GM12872 (cell line): ENCODE results near the gene METAP2.

Experiments
- CTCF ChIP-seq: IDR thresholded peaks from 3 replicates; pipeline ENCODE4 v1.5.1; 2011; ENCODE audit warnings: low read depth, mild to moderate bottlenecking, low read length, moderate library complexity; ENCODE audit not compliant: insufficient read depth

Gene METAP2

GRCh38 chr12:95509300-95509699, 35.3 kb downstream of the METAP2 start:
- TF ChIP-seq CTCF, result no peak

- TF ChIP-seq CTCF, result no peak
These were observed 38.0 kb downstream of the METAP2 start for GRCh38 chr12:95511977-95512376.

GRCh38 chr12:95513599-95513998, 39.6 kb downstream of the METAP2 start:
- TF ChIP-seq CTCF, result no peak

GRCh38 chr12:95515197-95515596, 41.2 kb downstream of the METAP2 start:
- no peak for TF ChIP-seq CTCF

GRCh38 chr12:95516757-95517156, 42.8 kb downstream of the METAP2 start:
- TF ChIP-seq CTCF, result no peak

GRCh38 chr12:95517246-95517645, 43.3 kb downstream of the METAP2 start:
- TF ChIP-seq CTCF, result no peak

- TF ChIP-seq CTCF, result no peak
These were observed 45.0 kb downstream of the METAP2 start for GRCh38 chr12:95518944-95519343.

GRCh38 chr12:95520816-95521215, 46.9 kb downstream of the METAP2 start:
- TF ChIP-seq CTCF, result no peak
